SJCRH30 (cell line): Measurements from ENCODE around the gene ADARB2. TPM values are rescaled to one million over a fixed set of nuclear protein-coding genes. Genes with fewer than 3 reads are reported as not detected.
A peak's percentile ranks its signal among the peaks of the same experiment; 100 is the strongest.
"Not testable (repeated sequence)": the region's sequence is repeated elsewhere in the genome, so short reads cannot be mapped to it uniquely, and the experiment has no call there.

Experiments
- DNase-seq, 2 experiments: peaks; one replicate each; pipeline ENCODE4 v3.0.0-alpha.2; 2015 to 2020
- H3K27ac ChIP-seq: fragments of 250-450 bp; sonication (Bioruptor Pico); 2 replicates; pipeline ENCODE4 v1.5.1; 2020; ENCODE audit warnings: mild to moderate bottlenecking, moderate library complexity
- H3K27me3 ChIP-seq: fragments of 250-450 bp; sonication (Bioruptor Pico); 2 replicates; pipeline ENCODE4 v1.5.1; 2020; ENCODE audit warnings: mild to moderate bottlenecking, moderate library complexity
- H3K36me3 ChIP-seq: fragments of 250-450 bp; sonication (Bioruptor Pico); 2 replicates; pipeline ENCODE4 v1.5.1; 2020; ENCODE audit warnings: mild to moderate bottlenecking, moderate library complexity
- H3K4me1 ChIP-seq: fragments of 250-450 bp; sonication (Bioruptor Pico); 2 replicates; pipeline ENCODE4 v1.5.1; 2020; ENCODE audit warnings: mild to moderate bottlenecking, moderate library complexity
- H3K4me3 ChIP-seq: fragments of 250-450 bp; sonication (Bioruptor Pico); 2 replicates; pipeline ENCODE4 v1.5.1; 2020; ENCODE audit warnings: mild to moderate bottlenecking, moderate library complexity
- H3K9me3 ChIP-seq: fragments of 250-450 bp; sonication (Bioruptor Pico); replicated peaks from 2 replicates; pipeline ENCODE4 v1.5.1; 2020; ENCODE audit warnings: mild to moderate bottlenecking, moderate library complexity
- total RNA-seq: library from RNA; depleted of rRNA; stranded (reverse); fragments of >200 nt; shearing (Covaris generic); gene quantifications from 2 replicates; pipeline ENCODE4 v1.2.3, GENCODE V29; 2014

Gene ADARB2
- total RNA-seq, 1 experiment from 2014 or later: not detected

DNA sequence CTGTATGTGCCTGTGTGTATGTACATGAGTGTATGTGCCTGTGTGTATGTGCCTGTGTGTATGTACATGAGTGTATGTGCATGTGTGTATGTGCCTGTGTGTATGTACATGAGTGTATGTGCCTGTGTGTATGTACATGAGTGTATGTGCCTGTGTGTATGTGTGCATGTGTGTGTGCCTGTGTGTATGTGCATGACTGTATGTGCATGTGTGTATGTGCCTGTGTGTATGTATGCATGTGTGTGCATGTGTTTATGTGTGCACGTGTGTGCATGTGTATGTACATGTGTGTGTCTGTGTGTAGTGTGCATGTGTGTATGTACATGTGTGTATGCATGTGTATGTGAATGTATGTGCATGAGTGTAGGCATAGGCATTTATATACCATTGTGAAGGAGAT lies 274.8 kb downstream of the ADARB2 start:
- Histone ChIP-seq H3K27ac (no peak overlapping the region), H3K4me3 (no peak overlapping the region), H3K4me1 (no peaks in the 10 kb centered on the region), H3K9me3 (no peaks in the 10 kb centered on the region), H3K27me3 (no peaks in the 10 kb centered on the region), H3K36me3 (no peaks in the 10 kb centered on the region)
- DNase-seq: no peak

DNA sequence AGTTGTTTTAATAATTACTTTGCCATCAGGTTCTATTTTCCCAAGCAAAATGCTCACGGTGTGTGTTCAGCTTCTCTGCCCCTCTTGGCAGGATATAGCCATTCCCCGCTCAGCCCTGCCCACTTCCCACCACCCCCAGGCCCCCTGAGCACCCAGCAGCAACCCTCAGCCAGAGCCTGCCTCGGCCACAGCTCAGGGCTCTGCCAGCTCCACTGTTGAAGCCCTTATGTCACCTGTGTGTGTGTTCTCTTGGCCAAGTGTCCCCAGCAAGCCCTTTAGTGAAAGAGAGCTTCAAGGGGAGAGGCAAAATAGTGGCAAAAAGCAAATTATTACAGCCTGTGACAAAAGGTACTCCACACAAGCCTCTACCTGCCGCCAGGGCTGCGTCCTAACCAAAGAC lies 275.3 kb downstream of the ADARB2 start:
- no peaks in the 10 kb centered on the region for H3K27me3 ChIP-seq
- no peaks in the 10 kb centered on the region for H3K9me3 ChIP-seq

DNA sequence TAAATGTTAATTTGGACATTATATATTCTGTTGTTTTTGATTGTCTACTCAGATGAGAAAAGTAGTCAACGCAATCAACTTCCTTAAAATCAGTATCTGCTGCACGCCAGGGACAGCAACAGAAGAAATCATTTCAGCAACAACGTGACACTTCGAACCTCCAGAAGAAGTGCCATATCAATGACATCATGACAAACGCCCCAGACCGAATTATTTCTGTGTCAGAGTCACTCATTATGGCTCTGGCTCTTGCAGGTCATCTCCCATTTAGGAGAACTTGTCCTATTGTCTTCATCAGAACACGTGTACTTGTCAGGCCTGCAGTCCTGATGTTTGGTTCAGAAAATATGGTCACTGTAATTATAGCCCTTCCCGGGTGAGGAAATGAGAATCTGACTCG lies 276.3 kb downstream of the ADARB2 start:
- no peaks in the 10 kb centered on the region for H3K36me3 ChIP-seq
- no peak overlapping the region for H3K4me3 ChIP-seq
- DNase-seq: peak in 1 of 2 experiments; percentile 1
- H3K4me1 ChIP-seq: no peaks in the 10 kb centered on the region
- H3K9me3 ChIP-seq: no peaks in the 10 kb centered on the region
- no peaks in the 10 kb centered on the region for H3K27me3 ChIP-seq
- H3K27ac ChIP-seq: no peak overlapping the region

More for the DNA sequence above, 275.3 kb downstream of the ADARB2 start:
- no peaks in the 10 kb centered on the region for H3K36me3 ChIP-seq
- no peaks in the 10 kb centered on the region for H3K4me1 ChIP-seq
- H3K27ac ChIP-seq: no peak overlapping the region
- H3K4me3 ChIP-seq: no peak overlapping the region
- DNase-seq: no peak

DNA sequence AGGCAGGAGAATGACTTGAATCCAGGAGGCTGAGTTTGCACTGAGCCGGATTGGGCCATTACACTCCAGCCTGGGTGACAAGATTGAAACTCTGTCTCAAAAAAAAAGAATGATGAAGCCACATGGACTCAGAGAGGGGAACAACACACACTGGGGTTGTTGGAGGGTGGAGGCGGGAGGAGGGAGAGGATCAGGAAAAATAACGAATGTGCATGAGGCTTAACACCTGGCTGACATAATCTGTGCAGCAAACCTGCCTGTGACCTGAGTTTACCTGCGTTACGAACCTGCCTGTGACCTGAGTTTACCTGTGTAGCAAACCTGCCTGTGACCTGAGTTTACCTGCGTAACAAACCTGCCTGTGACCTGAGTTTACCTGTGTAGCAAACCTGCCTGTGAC lies 277.7 kb downstream of the ADARB2 start:
- H3K4me1 ChIP-seq, H3K9me3 ChIP-seq, H3K36me3 ChIP-seq, H3K4me3 ChIP-seq, H3K27me3 ChIP-seq, H3K27ac ChIP-seq, DNase-seq: not testable (repeated sequence)

DNA sequence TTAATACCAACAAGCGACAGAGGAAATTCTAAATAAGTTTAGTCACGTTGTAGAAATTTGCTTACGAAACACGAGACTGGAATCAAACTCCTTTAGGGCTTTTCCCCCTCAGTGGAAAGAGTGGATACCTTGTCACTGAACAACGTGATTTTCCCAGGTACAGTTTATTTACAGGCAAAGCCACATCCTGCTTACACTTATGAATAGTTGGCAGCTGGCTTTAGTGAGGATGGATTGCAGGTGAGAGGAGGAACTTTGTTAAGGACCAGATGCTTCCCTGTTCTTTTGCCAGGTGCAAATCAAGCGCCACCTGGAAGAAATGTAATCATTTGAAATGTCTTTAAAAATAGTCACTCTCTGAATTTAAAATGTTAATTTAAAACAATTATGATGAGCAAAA lies 282.4 kb downstream of the ADARB2 start:
- DNase-seq: no peak
- H3K4me3 ChIP-seq: no peak overlapping the region
- no peaks in the 10 kb centered on the region for H3K9me3 ChIP-seq
- H3K27me3 ChIP-seq: no peaks in the 10 kb centered on the region
- no peak overlapping the region for H3K27ac ChIP-seq
- no peaks in the 10 kb centered on the region for H3K36me3 ChIP-seq
- H3K4me1 ChIP-seq: no peaks in the 10 kb centered on the region

DNA sequence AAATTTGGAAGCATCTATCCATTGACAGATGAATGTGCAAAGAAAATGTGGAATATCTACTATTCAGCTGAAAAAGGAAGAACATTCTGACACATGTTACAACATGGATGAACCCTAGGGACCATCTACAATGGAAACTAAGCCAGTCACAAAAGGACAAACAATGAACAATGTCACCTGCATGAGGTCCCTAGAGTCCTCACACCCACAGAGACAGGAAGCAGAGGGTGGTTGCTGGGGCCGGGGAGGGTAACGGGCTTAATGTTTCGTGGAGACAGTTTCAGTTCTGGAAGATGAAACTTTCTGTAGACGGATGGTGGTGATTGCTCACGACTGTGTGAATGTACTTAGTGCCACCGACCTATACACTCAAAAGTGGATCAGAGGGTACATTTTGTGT lies 282.9 kb downstream of the ADARB2 start:
- H3K27me3 ChIP-seq: no peaks in the 10 kb centered on the region
- H3K9me3 ChIP-seq: no peaks in the 10 kb centered on the region
- no peak overlapping the region for H3K4me3 ChIP-seq
- H3K4me1 ChIP-seq: no peaks in the 10 kb centered on the region
- H3K36me3 ChIP-seq: no peaks in the 10 kb centered on the region
- H3K27ac ChIP-seq: no peak overlapping the region
- no peak for DNase-seq

DNA sequence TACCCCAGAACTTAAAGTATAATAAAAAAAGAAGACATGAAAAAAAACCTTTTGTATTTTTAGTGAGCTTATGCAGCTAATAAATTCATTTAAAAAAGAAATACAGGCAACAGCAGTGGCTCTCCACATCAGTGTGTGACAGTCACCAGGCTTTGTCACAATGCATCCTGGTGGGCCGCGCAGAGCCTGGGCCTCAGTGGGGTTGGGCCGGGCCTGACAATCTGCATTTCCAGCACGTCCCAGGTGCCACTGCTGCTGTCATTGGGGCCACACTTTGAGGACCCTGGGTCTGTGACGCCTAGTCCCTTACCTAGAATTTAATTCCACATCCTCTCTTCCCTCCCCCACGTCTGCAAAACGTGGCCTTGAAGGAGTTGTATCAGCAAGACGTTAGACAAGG lies 284.5 kb downstream of the ADARB2 start:
- H3K4me3 ChIP-seq: no peak overlapping the region
- no peaks in the 10 kb centered on the region for H3K27me3 ChIP-seq
- H3K27ac ChIP-seq: no peak overlapping the region
- no peaks in the 10 kb centered on the region for H3K36me3 ChIP-seq
- DNase-seq: no peak
- H3K4me1 ChIP-seq: no peaks in the 10 kb centered on the region
- no peaks in the 10 kb centered on the region for H3K9me3 ChIP-seq

DNA sequence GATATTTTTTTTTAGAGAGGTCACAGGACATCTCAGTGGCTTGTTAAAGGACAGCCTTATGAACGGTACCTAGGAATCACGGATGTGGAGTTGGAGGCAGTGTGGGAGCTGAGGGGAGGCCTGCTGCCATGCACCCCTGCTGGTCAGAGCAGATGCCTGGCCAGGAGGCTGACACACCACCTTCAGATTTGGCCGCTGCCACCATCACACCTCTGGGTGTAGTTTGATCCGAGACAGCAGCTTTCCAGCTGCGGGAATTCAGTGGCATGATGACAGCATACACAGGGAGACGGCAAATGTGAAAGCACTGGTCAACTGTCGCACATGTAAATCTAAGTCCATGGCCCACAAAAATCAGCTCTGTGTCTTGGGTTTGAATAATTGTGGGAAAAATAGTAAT lies 285.4 kb downstream of the ADARB2 start:
- no peak for DNase-seq
- H3K27ac ChIP-seq: no peak overlapping the region
- no peaks in the 10 kb centered on the region for H3K36me3 ChIP-seq
- H3K9me3 ChIP-seq: no peaks in the 10 kb centered on the region
- no peaks in the 10 kb centered on the region for H3K4me1 ChIP-seq
- H3K27me3 ChIP-seq: no peaks in the 10 kb centered on the region
- no peak overlapping the region for H3K4me3 ChIP-seq

DNA sequence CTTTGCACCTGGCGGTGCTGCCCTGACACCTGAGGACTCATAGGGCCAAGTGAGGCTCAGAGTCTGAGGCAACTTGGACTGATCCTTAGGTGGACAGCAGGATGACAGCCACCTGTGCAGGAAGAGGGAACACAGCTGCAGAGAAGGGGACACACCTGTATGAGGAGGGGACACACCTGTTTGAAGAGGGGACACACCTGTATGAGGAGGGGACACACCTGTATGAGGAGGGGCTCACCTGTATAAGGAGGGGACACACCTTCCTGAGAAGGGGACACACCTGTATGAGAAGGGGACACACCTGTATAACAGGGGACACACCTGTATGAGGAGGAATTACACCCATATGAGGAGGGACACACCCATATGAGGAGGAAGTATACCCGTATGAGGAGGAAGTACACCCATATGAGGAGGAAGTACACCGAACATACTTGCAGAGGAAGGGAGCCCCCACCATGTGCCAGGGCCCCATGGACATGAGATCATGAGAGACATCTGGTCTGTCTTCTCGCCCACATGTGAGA lies 285.9 kb downstream of the ADARB2 start:
- Histone ChIP-seq H3K4me1 (no peaks in the 10 kb centered on the region), H3K4me3 (no peak overlapping the region), H3K27me3 (no peaks in the 10 kb centered on the region), H3K36me3 (no peaks in the 10 kb centered on the region), H3K27ac (no peak overlapping the region), H3K9me3 (no peaks in the 10 kb centered on the region)
- no peak for DNase-seq

DNA sequence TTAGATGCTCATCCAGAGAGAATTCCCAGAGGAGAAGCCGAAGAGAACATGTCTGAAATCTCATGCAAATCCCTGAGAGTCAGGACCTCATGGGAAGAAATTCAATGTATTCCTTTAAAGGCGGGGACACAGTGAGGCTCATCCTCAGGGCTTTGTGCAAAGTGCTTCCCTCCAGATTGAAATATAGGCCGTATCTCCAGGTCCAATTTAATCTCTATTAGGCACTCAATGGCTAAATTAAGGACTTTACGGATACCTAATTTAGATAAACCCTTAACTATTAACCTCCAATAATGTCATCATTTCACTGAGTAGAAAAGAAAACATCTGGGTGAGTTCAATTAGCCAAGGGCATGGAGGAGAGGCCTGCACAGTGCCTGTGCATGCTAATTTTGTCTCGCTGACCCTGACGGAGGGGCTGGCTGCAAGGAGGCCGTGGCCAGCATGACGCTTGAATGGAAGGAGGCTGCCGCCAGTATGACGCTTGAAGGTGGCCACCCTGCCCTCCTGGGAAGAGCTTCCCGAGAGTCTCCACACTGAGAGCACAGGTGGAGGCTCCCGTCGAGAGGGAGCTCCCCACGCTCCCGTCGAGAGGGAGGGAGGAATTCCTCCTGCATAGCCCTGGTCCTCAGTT lies 287.6 kb downstream of the ADARB2 start:
- Histone ChIP-seq H3K36me3 (no peaks in the 10 kb centered on the region), H3K9me3 (no peaks in the 10 kb centered on the region), H3K27me3 (no peaks in the 10 kb centered on the region), H3K4me1 (no peaks in the 10 kb centered on the region), H3K4me3 (no peak overlapping the region), H3K27ac (no peak overlapping the region)
- DNase-seq: no peak

DNA sequence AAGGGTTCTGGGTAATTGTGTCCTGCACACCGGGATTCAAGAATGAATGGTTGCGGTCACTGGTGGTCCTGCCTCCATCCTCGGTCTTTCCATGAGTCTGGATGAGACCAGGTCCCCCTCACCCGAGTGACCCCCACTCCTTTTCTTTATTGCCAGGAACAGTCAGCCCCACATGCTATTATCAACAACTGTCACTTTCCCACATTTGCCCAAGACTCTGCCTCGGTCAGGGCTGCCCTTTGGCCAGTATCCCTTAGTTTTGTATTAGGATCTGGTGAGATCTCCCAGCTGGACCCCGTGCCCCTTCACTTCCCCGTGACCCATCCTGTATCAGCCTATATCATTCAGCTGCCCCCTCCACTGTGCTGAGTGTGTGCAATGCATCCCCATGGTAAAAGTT lies 288.3 kb downstream of the ADARB2 start:
- Histone ChIP-seq H3K4me3 (no peak overlapping the region), H3K36me3 (no peaks in the 10 kb centered on the region), H3K9me3 (no peaks in the 10 kb centered on the region), H3K27me3 (no peaks in the 10 kb centered on the region), H3K4me1 (no peaks in the 10 kb centered on the region), H3K27ac (no peak overlapping the region)
- no peak for DNase-seq

DNA sequence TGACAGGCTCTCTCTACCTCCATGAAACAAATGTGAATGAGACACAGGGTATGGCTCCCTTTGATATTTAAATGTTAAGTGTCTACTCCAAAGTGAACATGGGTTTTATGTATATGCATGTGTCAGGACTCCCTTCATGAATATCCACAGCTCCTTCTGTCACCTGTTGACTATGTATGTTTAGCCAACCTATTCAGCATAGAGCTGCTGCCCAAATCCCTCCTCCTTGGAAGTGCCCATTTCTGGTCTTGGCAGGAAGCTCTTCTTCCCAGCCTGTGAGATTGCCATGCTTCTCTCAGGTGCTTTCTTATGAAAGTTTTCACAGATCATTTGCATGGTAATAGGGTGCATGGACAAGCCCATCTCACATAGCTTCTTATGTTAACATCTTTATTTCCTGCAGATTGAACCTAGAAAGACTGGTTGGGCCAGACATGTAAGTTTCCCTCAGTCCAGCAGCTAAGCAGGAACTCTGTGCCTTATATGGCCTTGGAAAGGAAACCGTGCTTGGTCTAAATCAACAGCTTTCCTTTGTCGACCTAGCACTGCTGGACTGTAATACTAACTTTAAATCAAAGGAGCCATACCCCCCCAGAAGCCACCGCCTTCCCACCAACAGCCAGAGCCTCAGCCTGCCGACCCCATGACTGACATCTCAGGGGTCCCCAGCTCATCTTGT lies 288.9 kb downstream of the ADARB2 start:
- H3K9me3 ChIP-seq: no peaks in the 10 kb centered on the region
- DNase-seq: no peak

DNA sequence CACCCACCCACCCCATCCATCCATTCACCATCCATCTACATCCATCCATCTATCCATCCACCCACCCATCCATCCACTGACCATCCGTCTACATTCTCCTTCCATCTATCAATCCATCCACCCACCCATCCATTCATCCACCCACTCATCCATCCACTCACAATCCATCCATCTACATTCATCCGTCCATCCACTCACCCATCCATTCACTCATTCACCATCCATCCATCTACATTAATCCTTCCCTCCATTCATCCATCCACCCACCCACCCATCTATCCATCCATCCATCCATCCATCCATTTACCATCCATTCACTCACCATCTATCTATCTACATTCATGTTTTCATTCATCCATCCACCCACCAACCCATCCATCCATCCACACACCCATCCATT lies 292.5 kb downstream of the ADARB2 start:
- no peaks in the 10 kb centered on the region for H3K36me3 ChIP-seq
- no peak overlapping the region for H3K4me3 ChIP-seq
- H3K9me3 ChIP-seq: no peaks in the 10 kb centered on the region
- no peak for DNase-seq
- H3K27me3 ChIP-seq: no peaks in the 10 kb centered on the region
- no peaks in the 10 kb centered on the region for H3K4me1 ChIP-seq
- H3K27ac ChIP-seq: no peak overlapping the region

More for the DNA sequence above, 288.9 kb downstream of the ADARB2 start:
- Histone ChIP-seq H3K36me3 (no peaks in the 10 kb centered on the region), H3K4me3 (no peak overlapping the region), H3K4me1 (no peaks in the 10 kb centered on the region), H3K27me3 (no peaks in the 10 kb centered on the region), H3K27ac (no peak overlapping the region)

DNA sequence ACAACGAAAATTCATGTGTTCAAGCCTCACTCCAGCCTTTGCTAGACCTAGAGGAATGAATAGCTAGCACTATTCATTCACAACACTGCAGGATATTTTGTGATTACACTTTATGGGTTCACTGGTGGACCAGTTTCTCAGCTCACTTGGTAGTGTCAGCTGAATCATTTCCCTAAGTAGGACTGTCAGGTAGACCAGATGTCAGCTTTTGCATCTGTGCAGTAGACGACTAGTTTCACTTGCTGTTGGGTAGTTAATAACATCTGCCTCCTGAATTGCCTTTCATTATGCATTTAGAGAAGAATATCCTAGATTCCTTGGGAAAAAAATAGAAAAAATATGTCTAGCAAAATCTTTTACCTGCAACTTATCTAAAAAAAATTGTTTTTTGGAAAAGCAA lies 296.4 kb downstream of the ADARB2 start:
- H3K36me3 ChIP-seq: no peaks in the 10 kb centered on the region
- H3K9me3 ChIP-seq: no peaks in the 10 kb centered on the region
- no peaks in the 10 kb centered on the region for H3K4me1 ChIP-seq
- no peak overlapping the region for H3K4me3 ChIP-seq
- no peak for DNase-seq
- H3K27ac ChIP-seq: no peak overlapping the region
- no peaks in the 10 kb centered on the region for H3K27me3 ChIP-seq

DNA sequence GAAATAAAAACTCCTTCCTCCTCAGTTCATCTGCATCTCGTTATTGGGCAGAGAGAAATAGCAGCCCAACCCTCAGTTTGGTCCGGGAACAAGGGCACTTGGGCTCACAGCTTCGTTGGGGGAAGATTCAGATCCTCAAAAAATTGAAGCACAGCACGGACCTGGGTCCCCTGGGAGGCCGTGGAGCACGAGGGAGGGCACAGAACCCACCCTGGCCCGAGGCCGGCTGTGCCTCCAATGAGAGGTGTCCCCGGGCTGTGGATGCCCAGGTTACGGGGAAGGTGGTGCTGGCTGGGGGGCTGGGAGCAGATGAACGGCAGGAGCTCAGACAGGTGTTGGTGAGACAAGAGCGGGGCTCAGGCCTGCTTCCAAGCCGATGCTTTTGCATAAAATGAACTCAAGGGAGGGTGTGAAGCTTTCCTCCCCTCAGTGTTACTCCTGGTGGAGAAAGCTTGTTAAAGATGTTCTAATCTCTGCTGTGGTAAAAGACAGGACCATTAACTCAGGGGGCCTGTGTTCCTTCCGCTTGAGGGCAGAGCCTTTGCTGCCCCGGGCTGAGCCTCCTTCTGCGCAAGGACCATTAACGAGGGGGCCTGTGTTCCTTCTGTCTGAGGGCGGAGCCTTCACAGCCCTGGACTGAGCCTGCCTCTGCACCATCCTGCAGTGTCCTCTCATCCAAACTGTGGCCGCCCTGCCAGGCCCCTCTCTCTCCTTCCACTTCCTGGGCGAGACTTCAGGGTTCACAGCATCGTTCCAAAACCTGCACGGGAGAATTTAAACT lies 302.2 kb downstream of the ADARB2 start:
- Histone ChIP-seq H3K4me3 (no peak overlapping the region), H3K27ac (no peak overlapping the region), H3K4me1 (no peaks in the 10 kb centered on the region), H3K9me3 (no peaks in the 10 kb centered on the region), H3K27me3 (no peaks in the 10 kb centered on the region), H3K36me3 (no peaks in the 10 kb centered on the region)
- DNase-seq: no peak
